Spinal cord (tissue), 10 donors: ENCODE measurements around the gene FBXO28. TPM values are rescaled to one million over a fixed set of nuclear protein-coding genes. Genes with fewer than 3 reads are reported as not detected.

Experiments
- DNase-seq, 6 donors: peaks; one replicate each; pipeline versions ENCODE4 v3.0.0 to v3.0.0-alpha.2; 2013 to 2015; ENCODE audit warnings: low spot score in 6 of 6, low read depth in 4 of 6
- H3K27ac ChIP-seq: one replicate; pipeline ENCODE4 v1.5.1; 2013; ENCODE audit warnings: low read depth, low read length, control low read depth
- H3K27me3 ChIP-seq: one replicate; pipeline ENCODE4 v1.6.1; 2013; ENCODE audit warnings: low read length; ENCODE audit not compliant: control insufficient read depth, insufficient read depth
- H3K36me3 ChIP-seq: one replicate; pipeline ENCODE4 v1.6.1; 2013; ENCODE audit warnings: low read length; ENCODE audit not compliant: control insufficient read depth, insufficient read depth
- H3K4me1 ChIP-seq: one replicate; pipeline ENCODE4 v1.6.1; 2013; ENCODE audit warnings: low read length; ENCODE audit not compliant: control insufficient read depth, insufficient read depth
- H3K4me3 ChIP-seq: one replicate; pipeline ENCODE4 v1.5.1; 2013; ENCODE audit warnings: low read depth, low read length, control low read depth
- H3K9me3 ChIP-seq: one replicate; pipeline ENCODE4 v1.6.1; 2013; ENCODE audit warnings: low read length; ENCODE audit not compliant: control insufficient read depth, insufficient read depth
- WGBS: methylation state at CpG from one replicate; pipeline ENCODE4 v1.1.5; 2013; ENCODE audit warnings: missing lambda C conversion rate; ENCODE audit not compliant: insufficient coverage; 5-methylcytosine and 5-hydroxymethylcytosine counted together
- polyA plus RNA-seq, 2 donors: library from polyadenylated mRNA; unstranded; fragments of 120-200 nt; gene quantifications; one replicate each; pipeline ENCODE4 v1.2.1, GENCODE V29; 2013; ENCODE audit not compliant: insufficient read length in 2 of 2
- total RNA-seq, 2 donors: library from RNA; depleted of rRNA in 1 of 2; stranded (reverse); fragments of 120-200 nt in 1 of 2; fragments of >200 nt in 1 of 2; gene quantifications; one replicate each; pipeline versions ENCODE4 v1.2.3 to v1.2.4, GENCODE V29; 2013 to 2014
- donor health status: healthy.

Gene FBXO28
- total and polyA plus RNA-seq, 4 donors: 20.1 to 42.3 (median 26.6) TPM

DNA sequence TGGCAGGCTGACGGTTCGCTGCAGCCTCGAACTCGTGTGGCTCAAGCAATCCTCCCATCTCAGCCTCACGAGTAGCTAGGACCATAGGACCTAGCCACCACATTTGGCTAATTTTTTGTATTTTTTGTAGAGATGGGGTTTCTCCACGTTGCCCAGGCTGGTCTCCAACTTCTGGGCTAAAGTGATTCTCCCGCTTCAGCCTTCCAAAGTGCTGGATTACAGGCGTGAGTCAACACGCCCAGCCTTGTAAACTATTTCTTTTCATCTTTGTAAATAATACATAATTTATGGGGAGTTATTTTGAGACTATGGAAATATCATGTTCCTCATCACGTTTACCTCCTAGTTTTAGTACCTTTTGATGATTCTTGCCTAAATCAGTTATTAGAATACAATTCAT is 906 bp upstream of the FBXO28 start:
- peaks cover 7% of the 10 kb centered on the region for H3K36me3 ChIP-seq
- H3K27me3 ChIP-seq: no peaks in the 10 kb centered on the region
- H3K4me3 ChIP-seq: no peak overlapping the region
- no peak for DNase-seq
- no peak overlapping the region for H3K27ac ChIP-seq
- H3K9me3 ChIP-seq: no peaks in the 10 kb centered on the region
- 67% methylated on average over 3 of the region's 10 CpGs for WGBS
- H3K4me1 ChIP-seq: no peaks in the 10 kb centered on the region

DNA sequence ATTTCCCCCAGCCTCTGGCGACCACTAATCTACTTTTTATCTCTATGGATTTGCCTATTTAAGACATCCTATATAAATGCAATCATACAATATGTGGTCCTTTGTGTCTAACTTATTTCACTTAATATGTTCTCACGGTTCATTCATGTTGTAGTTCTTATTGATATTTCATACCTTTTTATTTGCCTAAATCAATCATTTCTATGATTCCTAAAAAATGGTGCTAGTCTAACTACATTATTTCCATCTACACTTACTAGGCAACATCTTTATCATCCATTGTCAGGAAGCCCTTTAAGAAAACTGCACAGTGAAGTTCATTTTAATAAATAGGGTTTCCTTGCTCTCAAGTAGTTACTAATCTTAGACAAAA is 380 bp upstream of the FBXO28 start:
- no peaks in the 10 kb centered on the region for H3K4me1 ChIP-seq
- no CpG with 5 or more reads among the region's 2 CpGs for WGBS
- peak in 1 of 6 donors; percentile 0 for DNase-seq
- H3K27ac ChIP-seq: peak overlapping the region; percentile 85
- H3K36me3 ChIP-seq: peaks cover 7% of the 10 kb centered on the region
- H3K9me3 ChIP-seq: no peaks in the 10 kb centered on the region
- H3K27me3 ChIP-seq: no peaks in the 10 kb centered on the region
- peak overlapping the region; percentile 96 for H3K4me3 ChIP-seq

- H3K9me3 ChIP-seq: no peaks in the 10 kb centered on the region
- H3K27me3 ChIP-seq: no peaks in the 10 kb centered on the region
- no peak for DNase-seq
- H3K36me3 ChIP-seq: peaks cover 7% of the 10 kb centered on the region
- WGBS: 0% methylated on average over 6 of the region's 11 CpGs
- H3K4me3 ChIP-seq: peak overlapping the region; percentile 96
- peak overlapping the region; percentile 85 for H3K27ac ChIP-seq
- no peaks in the 10 kb centered on the region for H3K4me1 ChIP-seq
Observed at GRCh38 chr1:224114787-224115175, 870 bp downstream of the FBXO28 start.

DNA sequence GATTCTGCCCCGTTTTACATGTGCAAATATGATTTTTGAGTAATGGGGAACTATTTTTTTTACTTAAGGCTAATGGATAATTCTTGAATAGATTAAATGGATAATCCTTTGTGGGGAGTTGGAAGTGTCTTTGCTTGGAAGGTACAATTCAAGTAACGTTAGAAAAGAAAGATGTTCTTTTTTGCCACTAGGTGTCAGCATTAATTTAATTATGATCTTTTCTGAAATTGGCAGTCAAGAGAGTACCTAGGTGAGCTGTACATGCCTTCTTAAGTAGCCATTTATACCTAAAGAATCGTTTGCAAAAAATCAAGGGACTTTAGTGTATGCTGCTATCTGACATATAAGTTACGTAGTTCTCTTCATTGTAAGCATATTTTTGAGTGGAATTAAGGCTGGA is 2.2 kb downstream of the FBXO28 start:
- Histone ChIP-seq H3K27me3 (no peaks in the 10 kb centered on the region), H3K4me3 (no peak overlapping the region), H3K27ac (no peak overlapping the region), H3K9me3 (no peaks in the 10 kb centered on the region), H3K36me3 (peaks cover 7% of the 10 kb centered on the region), H3K4me1 (no peaks in the 10 kb centered on the region)
- WGBS: 56% methylated on average over 1 of the region's 4 CpGs
- peak in 3 of 6 donors; percentile 32 to 84 (median 66) for DNase-seq

DNA sequence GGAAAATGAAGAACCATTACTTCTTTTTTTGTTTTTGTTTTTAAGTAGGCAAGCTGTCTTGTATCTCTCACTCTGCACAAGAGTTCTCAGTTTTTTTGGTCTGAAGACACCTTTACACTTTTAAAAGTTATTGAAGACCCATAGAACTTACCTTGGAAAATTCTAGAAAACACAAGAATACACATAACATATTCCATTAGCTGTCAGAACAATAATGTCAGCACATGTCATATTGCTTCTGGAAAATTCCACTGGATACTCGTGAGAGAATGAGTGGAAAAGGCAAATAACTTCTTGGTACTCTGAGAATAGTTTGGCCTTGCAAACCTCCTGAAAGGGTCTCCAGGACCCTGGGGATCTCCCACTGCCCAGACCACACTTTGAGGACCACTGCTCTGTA is 4.8 kb downstream of the FBXO28 start:
- Histone ChIP-seq H3K4me3 (no peak overlapping the region), H3K4me1 (no peaks in the 10 kb centered on the region), H3K9me3 (no peaks in the 10 kb centered on the region), H3K27me3 (no peaks in the 10 kb centered on the region), H3K27ac (no peak overlapping the region), H3K36me3 (peaks cover 11% of the 10 kb centered on the region)
- WGBS: no CpG with 5 or more reads among the region's 1 CpG
- DNase-seq: no peak

DNA sequence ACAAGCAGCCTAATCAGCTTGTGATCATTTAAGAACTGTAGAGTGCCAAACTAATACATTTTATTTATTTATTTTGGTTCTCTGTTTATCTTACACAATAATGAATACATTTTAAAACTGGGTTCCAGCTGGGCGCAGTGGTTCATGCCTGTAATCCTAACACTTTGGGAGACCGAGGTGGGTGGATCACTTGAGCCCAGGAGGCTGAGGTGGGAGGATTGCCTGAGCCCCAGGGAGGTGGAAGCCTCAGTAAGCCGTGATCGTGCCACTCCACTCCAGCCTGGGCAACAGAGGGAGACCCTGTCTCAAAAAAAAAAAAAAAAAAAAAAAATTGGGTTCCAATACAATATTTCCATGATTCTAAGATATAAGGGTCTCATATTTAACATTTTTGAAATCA is 9.2 kb downstream of the FBXO28 start:
- DNase-seq: no peak
- H3K36me3 ChIP-seq: peaks cover 7% of the 10 kb centered on the region
- no peaks in the 10 kb centered on the region for H3K4me1 ChIP-seq
- no peak overlapping the region for H3K4me3 ChIP-seq
- H3K27me3 ChIP-seq: no peaks in the 10 kb centered on the region
- no peaks in the 10 kb centered on the region for H3K9me3 ChIP-seq
- H3K27ac ChIP-seq: no peak overlapping the region
- 100% methylated on average over 1 of the region's 4 CpGs for WGBS

GRCh38 chr1:224124220-224124619 is 10.3 kb downstream of the FBXO28 start:
- H3K4me1 ChIP-seq: no peaks in the 10 kb centered on the region

GRCh38 chr1:224127925-224128819 is 14.3 kb downstream of the FBXO28 start:
- DNase-seq: no peak
- Histone ChIP-seq H3K9me3 (peaks cover 4% of the 10 kb centered on the region), H3K36me3 (peaks cover 17% of the 10 kb centered on the region), H3K4me1 (no peaks in the 10 kb centered on the region), H3K27me3 (no peaks in the 10 kb centered on the region), H3K4me3 (no peak overlapping the region), H3K27ac (no peak overlapping the region)
- WGBS: no CpG with 5 or more reads among the region's 5 CpGs

More at GRCh38 chr1:224124220-224124619, 10.3 kb downstream of the FBXO28 start:
- no peaks in the 10 kb centered on the region for H3K9me3 ChIP-seq
- peaks cover 7% of the 10 kb centered on the region for H3K36me3 ChIP-seq
- H3K27me3 ChIP-seq: no peaks in the 10 kb centered on the region
- H3K27ac ChIP-seq: no peak overlapping the region
- DNase-seq: no peak
- no peak overlapping the region for H3K4me3 ChIP-seq

- H3K4me1 ChIP-seq: no peaks in the 10 kb centered on the region
- no peak overlapping the region for H3K27ac ChIP-seq
- H3K36me3 ChIP-seq: peaks cover 16% of the 10 kb centered on the region
- no peak for DNase-seq
- peaks cover 4% of the 10 kb centered on the region for H3K9me3 ChIP-seq
- no peaks in the 10 kb centered on the region for H3K27me3 ChIP-seq
- H3K4me3 ChIP-seq: no peak overlapping the region
Observed at GRCh38 chr1:224131253-224131652, 17.3 kb downstream of the FBXO28 start.

GRCh38 chr1:224132901-224133300 is 19.0 kb downstream of the FBXO28 start:
- Histone ChIP-seq H3K36me3 (peaks cover 22% of the 10 kb centered on the region), H3K4me1 (no peaks in the 10 kb centered on the region), H3K4me3 (no peak overlapping the region), H3K9me3 (peaks cover 4% of the 10 kb centered on the region), H3K27me3 (no peaks in the 10 kb centered on the region), H3K27ac (no peak overlapping the region)
- DNase-seq: no peak
- no CpG with 5 or more reads among the region's 1 CpG for WGBS
